HEK293 (cell line): Measurements from ENCODE around the gene ERI3.

Experiments used
- ATF2 ChIP-seq: fragments of 450-650 bp; formaldehyde crosslinking; IDR thresholded peaks from 2 replicates; pipeline ENCODE4 v1.5.1; 2016; ENCODE audit warnings: missing biosample characterization, missing genetic modification characterization, low read depth
- GLIS2 ChIP-seq: fragments of 450-650 bp; formaldehyde crosslinking; IDR thresholded peaks from 2 replicates; pipeline ENCODE4 v1.5.1; 2016; ENCODE audit warnings: missing biosample characterization, missing genetic modification characterization
- KLF10 ChIP-seq: fragments of 450-650 bp; IDR thresholded peaks from 2 replicates; pipeline ENCODE4 v1.5.1; 2018; ENCODE audit warnings: missing biosample characterization, mild to moderate bottlenecking, missing genetic modification characterization
- OSR2 ChIP-seq: fragments of 450-650 bp; formaldehyde crosslinking; IDR thresholded peaks from 2 replicates; pipeline ENCODE4 v1.5.1; 2016; ENCODE audit warnings: missing biosample characterization, missing genetic modification characterization
- PRDM6 ChIP-seq: fragments of 450-650 bp; formaldehyde crosslinking; IDR thresholded peaks from 2 replicates; pipeline ENCODE4 v1.5.1; 2017; ENCODE audit warnings: missing biosample characterization, missing genetic modification characterization
- ZBTB7A ChIP-seq: fragments of 450-650 bp; formaldehyde crosslinking; IDR thresholded peaks from 2 replicates; pipeline ENCODE4 v1.5.1; 2016; ENCODE audit warnings: low read depth, missing biosample characterization, missing genetic modification characterization
- ZFHX2 ChIP-seq: fragments of 450-650 bp; formaldehyde crosslinking; conservative IDR thresholded peaks from 2 replicates; pipeline ENCODE4 v1.5.1; 2016; ENCODE audit warnings: missing biosample characterization, missing genetic modification characterization
- ZFP69B ChIP-seq: fragments of 450-650 bp; formaldehyde crosslinking; IDR thresholded peaks from 2 replicates; pipeline ENCODE4 v1.5.1; 2016; ENCODE audit warnings: missing biosample characterization, missing genetic modification characterization
- ZNF112 ChIP-seq: fragments of 450-650 bp; formaldehyde crosslinking; IDR thresholded peaks from 2 replicates; pipeline ENCODE4 v1.5.0; 2017; ENCODE audit warnings: missing biosample characterization, missing genetic modification characterization
- ZNF248 ChIP-seq: fragments of 450-650 bp; formaldehyde crosslinking; IDR thresholded peaks from 2 replicates; pipeline ENCODE4 v1.5.1; 2017; ENCODE audit warnings: missing biosample characterization, missing genetic modification characterization
- ZNF324 ChIP-seq: fragments of 450-650 bp; formaldehyde crosslinking; IDR thresholded peaks from 2 replicates; pipeline ENCODE4 v1.5.1; 2016; ENCODE audit warnings: missing biosample characterization, missing genetic modification characterization
- TF ChIP-seq, protein P1 (sequence below): fragments of 450-650 bp; formaldehyde crosslinking; IDR thresholded peaks from 2 replicates; pipeline ENCODE4 v1.5.1; 2016; ENCODE audit warnings: missing biosample characterization, missing genetic modification characterization
- TF ChIP-seq, protein P2 (sequence below): fragments of 450-650 bp; formaldehyde crosslinking; IDR thresholded peaks from 2 replicates; pipeline ENCODE4 v1.5.1; 2016; ENCODE audit warnings: missing biosample characterization, missing genetic modification characterization
- TF ChIP-seq, protein P3 (sequence below): fragments of 450-650 bp; formaldehyde crosslinking; IDR thresholded peaks from 2 replicates; pipeline ENCODE4 v1.5.1; 2016; ENCODE audit warnings: missing biosample characterization, missing genetic modification characterization
- TF ChIP-seq, protein P4 (sequence below): fragments of 450-650 bp; formaldehyde crosslinking; IDR thresholded peaks from 2 replicates; pipeline ENCODE4 v1.5.1; 2016; ENCODE audit warnings: missing biosample characterization, missing genetic modification characterization, borderline replicate concordance
- TF ChIP-seq, protein P5 (sequence below): fragments of 450-650 bp; formaldehyde crosslinking; IDR thresholded peaks from 2 replicates; pipeline ENCODE4 v1.5.1; 2016; ENCODE audit warnings: missing biosample characterization, missing genetic modification characterization, low read depth

ERI3 gene

DNA sequence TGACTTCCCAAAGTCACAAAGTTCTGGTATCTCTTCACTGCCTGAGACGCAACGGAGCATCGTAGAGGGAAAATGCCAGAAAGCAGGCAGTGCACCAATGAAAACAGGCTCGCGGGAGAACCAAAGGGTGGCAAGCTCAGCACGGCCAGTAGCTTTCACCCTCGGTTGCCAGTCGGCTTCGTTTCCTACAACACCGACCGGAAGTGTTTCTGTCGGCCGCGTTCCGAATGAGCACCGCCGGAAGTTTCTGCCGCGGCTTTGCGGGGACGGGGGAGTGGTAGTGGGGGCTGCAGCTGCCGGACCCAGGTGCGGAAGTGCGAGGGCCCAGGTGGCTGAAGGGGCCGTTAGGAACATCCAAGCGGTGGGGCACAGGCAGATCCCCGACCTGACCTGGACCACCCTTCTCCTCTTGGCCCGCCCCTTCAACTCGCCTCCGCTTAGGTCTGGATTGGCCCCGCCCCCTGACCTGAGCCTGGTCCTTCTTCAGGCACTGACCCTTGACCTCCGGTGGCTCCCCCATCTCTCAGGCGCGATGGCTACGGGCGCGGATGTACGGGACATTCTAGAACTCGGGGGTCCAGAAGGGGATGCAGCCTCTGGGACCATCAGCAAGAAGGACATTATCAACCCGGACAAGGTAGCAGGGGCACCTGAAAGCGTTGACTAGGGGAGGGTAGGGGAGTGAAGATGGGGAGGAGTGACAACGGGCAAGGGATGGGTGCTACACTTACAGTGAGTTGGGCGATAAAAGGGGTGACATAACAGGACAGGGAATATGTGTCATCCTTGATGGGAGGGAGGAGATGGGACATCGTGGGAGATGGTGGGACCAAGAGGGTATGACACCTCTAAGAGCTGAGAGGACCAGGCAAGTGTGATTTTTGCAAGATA, 141.6 kb downstream of the ERI3 start, which contains the start of gene DMAP1 (continued):
- no peak for TF ChIP-seq ATF2 (tag by site-specific recombination)
- TF ChIP-seq, protein P1, sequence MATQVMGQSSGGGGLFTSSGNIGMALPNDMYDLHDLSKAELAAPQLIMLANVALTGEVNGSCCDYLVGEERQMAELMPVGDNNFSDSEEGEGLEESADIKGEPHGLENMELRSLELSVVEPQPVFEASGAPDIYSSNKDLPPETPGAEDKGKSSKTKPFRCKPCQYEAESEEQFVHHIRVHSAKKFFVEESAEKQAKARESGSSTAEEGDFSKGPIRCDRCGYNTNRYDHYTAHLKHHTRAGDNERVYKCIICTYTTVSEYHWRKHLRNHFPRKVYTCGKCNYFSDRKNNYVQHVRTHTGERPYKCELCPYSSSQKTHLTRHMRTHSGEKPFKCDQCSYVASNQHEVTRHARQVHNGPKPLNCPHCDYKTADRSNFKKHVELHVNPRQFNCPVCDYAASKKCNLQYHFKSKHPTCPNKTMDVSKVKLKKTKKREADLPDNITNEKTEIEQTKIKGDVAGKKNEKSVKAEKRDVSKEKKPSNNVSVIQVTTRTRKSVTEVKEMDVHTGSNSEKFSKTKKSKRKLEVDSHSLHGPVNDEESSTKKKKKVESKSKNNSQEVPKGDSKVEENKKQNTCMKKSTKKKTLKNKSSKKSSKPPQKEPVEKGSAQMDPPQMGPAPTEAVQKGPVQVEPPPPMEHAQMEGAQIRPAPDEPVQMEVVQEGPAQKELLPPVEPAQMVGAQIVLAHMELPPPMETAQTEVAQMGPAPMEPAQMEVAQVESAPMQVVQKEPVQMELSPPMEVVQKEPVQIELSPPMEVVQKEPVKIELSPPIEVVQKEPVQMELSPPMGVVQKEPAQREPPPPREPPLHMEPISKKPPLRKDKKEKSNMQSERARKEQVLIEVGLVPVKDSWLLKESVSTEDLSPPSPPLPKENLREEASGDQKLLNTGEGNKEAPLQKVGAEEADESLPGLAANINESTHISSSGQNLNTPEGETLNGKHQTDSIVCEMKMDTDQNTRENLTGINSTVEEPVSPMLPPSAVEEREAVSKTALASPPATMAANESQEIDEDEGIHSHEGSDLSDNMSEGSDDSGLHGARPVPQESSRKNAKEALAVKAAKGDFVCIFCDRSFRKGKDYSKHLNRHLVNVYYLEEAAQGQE (tag by site-specific recombination): peak; percentile 65
- TF ChIP-seq, protein P2, sequence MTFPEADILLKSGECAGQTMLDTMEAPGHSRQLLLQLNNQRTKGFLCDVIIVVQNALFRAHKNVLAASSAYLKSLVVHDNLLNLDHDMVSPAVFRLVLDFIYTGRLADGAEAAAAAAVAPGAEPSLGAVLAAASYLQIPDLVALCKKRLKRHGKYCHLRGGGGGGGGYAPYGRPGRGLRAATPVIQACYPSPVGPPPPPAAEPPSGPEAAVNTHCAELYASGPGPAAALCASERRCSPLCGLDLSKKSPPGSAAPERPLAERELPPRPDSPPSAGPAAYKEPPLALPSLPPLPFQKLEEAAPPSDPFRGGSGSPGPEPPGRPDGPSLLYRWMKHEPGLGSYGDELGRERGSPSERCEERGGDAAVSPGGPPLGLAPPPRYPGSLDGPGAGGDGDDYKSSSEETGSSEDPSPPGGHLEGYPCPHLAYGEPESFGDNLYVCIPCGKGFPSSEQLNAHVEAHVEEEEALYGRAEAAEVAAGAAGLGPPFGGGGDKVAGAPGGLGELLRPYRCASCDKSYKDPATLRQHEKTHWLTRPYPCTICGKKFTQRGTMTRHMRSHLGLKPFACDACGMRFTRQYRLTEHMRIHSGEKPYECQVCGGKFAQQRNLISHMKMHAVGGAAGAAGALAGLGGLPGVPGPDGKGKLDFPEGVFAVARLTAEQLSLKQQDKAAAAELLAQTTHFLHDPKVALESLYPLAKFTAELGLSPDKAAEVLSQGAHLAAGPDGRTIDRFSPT: peak; percentile 65; the same call in 1 of the 2 replicates
- TF ChIP-seq GLIS2 (tag by site-specific recombination): no peak
- peak; percentile 42; the same call in 1 of the 2 replicates for TF ChIP-seq OSR2 (tag by site-specific recombination)
- peak; percentile 90 for TF ChIP-seq ZBTB7A (tag by site-specific recombination)
- TF ChIP-seq ZNF112 (tag by site-specific recombination): no peak
- 0 out of 2 replicates have a peak, but pooled peaks have one; percentile 20 for TF ChIP-seq PRDM6 (tag by site-specific recombination)
- TF ChIP-seq ZFP69B (tag by site-specific recombination): peak; percentile 94
- peak; percentile 71 for TF ChIP-seq ZFHX2 (tag by site-specific recombination)
- TF ChIP-seq ZNF324 (tag by site-specific recombination): peak; percentile 99
- TF ChIP-seq, protein P3, sequence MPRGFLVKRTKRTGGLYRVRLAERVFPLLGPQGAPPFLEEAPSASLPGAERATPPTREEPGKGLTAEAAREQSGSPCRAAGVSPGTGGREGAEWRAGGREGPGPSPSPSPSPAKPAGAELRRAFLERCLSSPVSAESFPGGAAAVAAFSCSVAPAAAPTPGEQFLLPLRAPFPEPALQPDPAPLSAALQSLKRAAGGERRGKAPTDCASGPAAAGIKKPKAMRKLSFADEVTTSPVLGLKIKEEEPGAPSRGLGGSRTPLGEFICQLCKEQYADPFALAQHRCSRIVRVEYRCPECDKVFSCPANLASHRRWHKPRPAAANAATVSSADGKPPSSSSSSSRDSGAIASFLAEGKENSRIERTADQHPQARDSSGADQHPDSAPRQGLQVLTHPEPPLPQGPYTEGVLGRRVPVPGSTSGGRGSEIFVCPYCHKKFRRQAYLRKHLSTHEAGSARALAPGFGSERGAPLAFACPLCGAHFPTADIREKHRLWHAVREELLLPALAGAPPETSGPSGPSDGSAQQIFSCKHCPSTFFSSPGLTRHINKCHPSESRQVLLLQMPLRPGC: peak; percentile 96
- TF ChIP-seq, protein P4, sequence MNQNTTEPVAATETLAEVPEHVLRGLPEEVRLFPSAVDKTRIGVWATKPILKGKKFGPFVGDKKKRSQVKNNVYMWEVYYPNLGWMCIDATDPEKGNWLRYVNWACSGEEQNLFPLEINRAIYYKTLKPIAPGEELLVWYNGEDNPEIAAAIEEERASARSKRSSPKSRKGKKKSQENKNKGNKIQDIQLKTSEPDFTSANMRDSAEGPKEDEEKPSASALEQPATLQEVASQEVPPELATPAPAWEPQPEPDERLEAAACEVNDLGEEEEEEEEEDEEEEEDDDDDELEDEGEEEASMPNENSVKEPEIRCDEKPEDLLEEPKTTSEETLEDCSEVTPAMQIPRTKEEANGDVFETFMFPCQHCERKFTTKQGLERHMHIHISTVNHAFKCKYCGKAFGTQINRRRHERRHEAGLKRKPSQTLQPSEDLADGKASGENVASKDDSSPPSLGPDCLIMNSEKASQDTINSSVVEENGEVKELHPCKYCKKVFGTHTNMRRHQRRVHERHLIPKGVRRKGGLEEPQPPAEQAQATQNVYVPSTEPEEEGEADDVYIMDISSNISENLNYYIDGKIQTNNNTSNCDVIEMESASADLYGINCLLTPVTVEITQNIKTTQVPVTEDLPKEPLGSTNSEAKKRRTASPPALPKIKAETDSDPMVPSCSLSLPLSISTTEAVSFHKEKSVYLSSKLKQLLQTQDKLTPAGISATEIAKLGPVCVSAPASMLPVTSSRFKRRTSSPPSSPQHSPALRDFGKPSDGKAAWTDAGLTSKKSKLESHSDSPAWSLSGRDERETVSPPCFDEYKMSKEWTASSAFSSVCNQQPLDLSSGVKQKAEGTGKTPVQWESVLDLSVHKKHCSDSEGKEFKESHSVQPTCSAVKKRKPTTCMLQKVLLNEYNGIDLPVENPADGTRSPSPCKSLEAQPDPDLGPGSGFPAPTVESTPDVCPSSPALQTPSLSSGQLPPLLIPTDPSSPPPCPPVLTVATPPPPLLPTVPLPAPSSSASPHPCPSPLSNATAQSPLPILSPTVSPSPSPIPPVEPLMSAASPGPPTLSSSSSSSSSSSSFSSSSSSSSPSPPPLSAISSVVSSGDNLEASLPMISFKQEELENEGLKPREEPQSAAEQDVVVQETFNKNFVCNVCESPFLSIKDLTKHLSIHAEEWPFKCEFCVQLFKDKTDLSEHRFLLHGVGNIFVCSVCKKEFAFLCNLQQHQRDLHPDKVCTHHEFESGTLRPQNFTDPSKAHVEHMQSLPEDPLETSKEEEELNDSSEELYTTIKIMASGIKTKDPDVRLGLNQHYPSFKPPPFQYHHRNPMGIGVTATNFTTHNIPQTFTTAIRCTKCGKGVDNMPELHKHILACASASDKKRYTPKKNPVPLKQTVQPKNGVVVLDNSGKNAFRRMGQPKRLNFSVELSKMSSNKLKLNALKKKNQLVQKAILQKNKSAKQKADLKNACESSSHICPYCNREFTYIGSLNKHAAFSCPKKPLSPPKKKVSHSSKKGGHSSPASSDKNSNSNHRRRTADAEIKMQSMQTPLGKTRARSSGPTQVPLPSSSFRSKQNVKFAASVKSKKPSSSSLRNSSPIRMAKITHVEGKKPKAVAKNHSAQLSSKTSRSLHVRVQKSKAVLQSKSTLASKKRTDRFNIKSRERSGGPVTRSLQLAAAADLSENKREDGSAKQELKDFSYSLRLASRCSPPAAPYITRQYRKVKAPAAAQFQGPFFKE (tag by site-specific recombination): peak; percentile 29; the same call in 1 of the 2 replicates
- no peak for TF ChIP-seq ZNF248 (tag by site-specific recombination)
- peak; percentile 82 for TF ChIP-seq KLF10 (tag by site-specific recombination)
- TF ChIP-seq, protein P5, sequence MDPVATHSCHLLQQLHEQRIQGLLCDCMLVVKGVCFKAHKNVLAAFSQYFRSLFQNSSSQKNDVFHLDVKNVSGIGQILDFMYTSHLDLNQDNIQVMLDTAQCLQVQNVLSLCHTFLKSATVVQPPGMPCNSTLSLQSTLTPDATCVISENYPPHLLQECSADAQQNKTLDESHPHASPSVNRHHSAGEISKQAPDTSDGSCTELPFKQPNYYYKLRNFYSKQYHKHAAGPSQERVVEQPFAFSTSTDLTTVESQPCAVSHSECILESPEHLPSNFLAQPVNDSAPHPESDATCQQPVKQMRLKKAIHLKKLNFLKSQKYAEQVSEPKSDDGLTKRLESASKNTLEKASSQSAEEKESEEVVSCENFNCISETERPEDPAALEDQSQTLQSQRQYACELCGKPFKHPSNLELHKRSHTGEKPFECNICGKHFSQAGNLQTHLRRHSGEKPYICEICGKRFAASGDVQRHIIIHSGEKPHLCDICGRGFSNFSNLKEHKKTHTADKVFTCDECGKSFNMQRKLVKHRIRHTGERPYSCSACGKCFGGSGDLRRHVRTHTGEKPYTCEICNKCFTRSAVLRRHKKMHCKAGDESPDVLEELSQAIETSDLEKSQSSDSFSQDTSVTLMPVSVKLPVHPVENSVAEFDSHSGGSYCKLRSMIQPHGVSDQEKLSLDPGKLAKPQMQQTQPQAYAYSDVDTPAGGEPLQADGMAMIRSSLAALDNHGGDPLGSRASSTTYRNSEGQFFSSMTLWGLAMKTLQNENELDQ (tag by site-specific recombination): no peak
